NT2/D1 (cell line): ENCODE data around the gene ERC2.

ENCODE experiments used
- DNase-seq: peaks from one replicate; pipeline ENCODE4 v3.0.0-alpha.2; 2011; ENCODE audit warnings: low read depth, low spot score
- H3K27me3 ChIP-seq: 2 replicates; pipeline ENCODE4 v1.6.0; 2011; ENCODE audit warnings: mild to moderate bottlenecking; ENCODE audit not compliant: insufficient read length, insufficient read depth
- H3K36me3 ChIP-seq: 2 replicates; pipeline ENCODE4 v1.6.1; 2011; ENCODE audit warnings: mild to moderate bottlenecking, low read length, mixed read lengths; ENCODE audit not compliant: insufficient read depth, insufficient read length
- H3K4me1 ChIP-seq: 2 replicates; pipeline ENCODE4 v1.5.1; 2011; ENCODE audit not compliant: insufficient read depth, insufficient read length
- H3K4me3 ChIP-seq: 2 replicates; pipeline ENCODE4 v1.5.1; 2011; ENCODE audit warnings: low read depth; ENCODE audit not compliant: insufficient read length
- H3K9ac ChIP-seq: 2 replicates; pipeline ENCODE4 v1.6.0; 2011; ENCODE audit warnings: low read depth; ENCODE audit not compliant: insufficient read length
- H3K9me3 ChIP-seq: 2 replicates; pipeline ENCODE4 v1.5.1; 2011; ENCODE audit warnings: mild to moderate bottlenecking, low read length; ENCODE audit not compliant: insufficient read depth
- SUZ12 ChIP-seq: IDR thresholded peaks from 2 replicates; pipeline ENCODE4 v1.6.1; 2011; ENCODE audit not compliant: insufficient read length, insufficient read depth; ENCODE audit errors: extremely low read depth
- YY1 ChIP-seq: IDR thresholded peaks from 2 replicates; pipeline ENCODE4 v1.6.1; 2011; ENCODE audit not compliant: insufficient read length, insufficient read depth
- ZNF274 ChIP-seq: IDR thresholded peaks from 2 replicates; pipeline ENCODE4 v1.6.1; 2011; ENCODE audit warnings: mild to moderate bottlenecking, low read depth, low read length

The ERC2 gene

DNA sequence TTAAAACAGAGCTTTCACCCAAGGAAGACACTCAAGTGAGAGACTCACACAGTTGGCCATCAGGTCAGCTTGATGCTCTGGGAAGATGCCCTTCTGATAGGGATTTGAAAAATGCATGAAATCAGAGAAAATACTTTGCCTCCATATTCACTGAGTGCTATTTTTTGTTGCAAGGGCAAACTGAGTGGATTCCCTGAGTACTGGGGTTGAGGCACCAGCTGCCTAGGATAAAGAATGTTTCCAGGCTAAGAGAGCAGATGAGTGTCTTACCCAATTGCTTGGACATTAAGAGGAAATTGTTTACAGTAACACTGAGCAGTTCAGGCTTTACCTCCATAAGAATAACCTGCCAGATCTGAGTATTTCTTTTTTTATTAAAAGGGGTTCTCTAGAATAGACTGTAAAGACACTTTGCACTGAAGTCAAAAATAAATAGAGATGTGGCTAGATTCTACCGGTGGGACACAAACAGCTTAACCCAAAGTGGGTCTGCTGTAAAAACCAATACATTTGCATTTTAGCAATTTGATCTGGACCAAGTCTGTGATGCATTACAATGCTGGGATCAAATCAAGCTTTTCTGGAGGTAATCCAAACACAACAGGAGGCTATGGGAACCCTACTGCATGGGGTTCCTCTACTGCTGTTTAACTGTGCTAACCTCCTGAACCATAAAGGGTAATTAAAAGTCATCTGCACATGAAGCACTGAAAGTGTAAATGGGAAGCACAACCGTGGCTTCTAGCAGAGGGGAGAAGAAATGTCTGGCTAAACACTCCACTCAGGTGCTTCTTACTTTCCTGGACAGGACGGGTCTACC lies 742.4 kb downstream of the ERC2 start:
- H3K27me3 ChIP-seq: no peaks in the 10 kb centered on the region
- no peak overlapping the region for H3K4me3 ChIP-seq
- no peaks in the 10 kb centered on the region for H3K4me1 ChIP-seq
- no peaks in the 10 kb centered on the region for H3K36me3 ChIP-seq
- no peak overlapping the region for H3K9ac ChIP-seq
- DNase-seq: no peak
- no peaks in the 10 kb centered on the region for H3K9me3 ChIP-seq
- TF ChIP-seq ZNF274 (no peak), YY1 (no peak), SUZ12 (no peak)

GRCh38 chr3:55724821-55725220 lies 743.4 kb downstream of the ERC2 start:
- H3K4me3 ChIP-seq: no peak overlapping the region
- TF ChIP-seq YY1 (no peak), SUZ12 (no peak)
- DNase-seq: no peak
- H3K9ac ChIP-seq: no peak overlapping the region
- no peaks in the 10 kb centered on the region for H3K9me3 ChIP-seq
- H3K36me3 ChIP-seq: no peaks in the 10 kb centered on the region
- no peaks in the 10 kb centered on the region for H3K4me1 ChIP-seq
- no peaks in the 10 kb centered on the region for H3K27me3 ChIP-seq

- no peaks in the 10 kb centered on the region for H3K36me3 ChIP-seq
- DNase-seq: no peak
- TF ChIP-seq YY1 (no peak), ZNF274 (no peak), SUZ12 (no peak)
- no peaks in the 10 kb centered on the region for H3K9me3 ChIP-seq
- no peak overlapping the region for H3K9ac ChIP-seq
- H3K27me3 ChIP-seq: no peaks in the 10 kb centered on the region
- H3K4me3 ChIP-seq: no peak overlapping the region
- H3K4me1 ChIP-seq: no peaks in the 10 kb centered on the region
Measured at GRCh38 chr3:55724407-55724784, 743.9 kb downstream of the ERC2 start.

DNA sequence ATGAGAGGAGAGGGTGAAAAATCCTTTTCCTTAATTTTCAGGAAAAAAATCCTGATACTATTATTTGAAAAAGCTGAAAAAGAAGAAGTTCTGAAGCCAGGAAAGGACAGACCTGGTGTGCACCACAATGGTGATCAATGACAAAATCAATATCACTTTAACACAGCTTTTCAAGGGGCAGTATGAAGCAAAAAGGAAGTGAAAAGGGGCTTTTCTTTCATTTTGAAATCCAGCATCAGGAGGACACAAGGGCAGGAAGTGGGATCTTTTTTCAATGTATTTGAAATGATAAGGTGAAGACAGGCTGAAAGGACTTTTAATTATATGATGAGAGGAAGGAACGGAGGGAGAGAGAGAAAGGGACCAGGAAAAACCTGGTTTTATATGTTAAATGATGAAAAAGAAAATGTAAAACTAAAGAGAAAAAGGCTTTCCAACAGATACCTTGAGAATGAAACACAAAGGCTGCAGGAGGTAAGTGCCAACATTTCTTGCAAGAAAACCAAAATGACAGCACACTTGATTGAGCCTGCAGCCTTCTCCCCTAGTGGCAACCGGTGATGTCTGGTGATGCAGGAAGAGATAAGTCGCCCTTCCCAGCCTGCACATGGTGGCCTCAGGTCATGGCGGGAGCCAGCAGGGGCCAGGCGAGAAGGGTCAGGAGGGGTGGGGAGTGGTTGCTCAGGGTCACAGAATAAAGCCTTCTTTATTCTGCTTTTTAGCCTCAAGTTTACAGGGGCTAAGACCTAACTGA lies 744.4 kb downstream of the ERC2 start:
- Histone ChIP-seq H3K9me3 (no peaks in the 10 kb centered on the region), H3K9ac (no peak overlapping the region), H3K27me3 (no peaks in the 10 kb centered on the region), H3K36me3 (no peaks in the 10 kb centered on the region), H3K4me1 (no peaks in the 10 kb centered on the region), H3K4me3 (no peak overlapping the region)
- TF ChIP-seq ZNF274: no peak
- no peak for TF ChIP-seq YY1
- TF ChIP-seq SUZ12: no peak
- DNase-seq: no peak

DNA sequence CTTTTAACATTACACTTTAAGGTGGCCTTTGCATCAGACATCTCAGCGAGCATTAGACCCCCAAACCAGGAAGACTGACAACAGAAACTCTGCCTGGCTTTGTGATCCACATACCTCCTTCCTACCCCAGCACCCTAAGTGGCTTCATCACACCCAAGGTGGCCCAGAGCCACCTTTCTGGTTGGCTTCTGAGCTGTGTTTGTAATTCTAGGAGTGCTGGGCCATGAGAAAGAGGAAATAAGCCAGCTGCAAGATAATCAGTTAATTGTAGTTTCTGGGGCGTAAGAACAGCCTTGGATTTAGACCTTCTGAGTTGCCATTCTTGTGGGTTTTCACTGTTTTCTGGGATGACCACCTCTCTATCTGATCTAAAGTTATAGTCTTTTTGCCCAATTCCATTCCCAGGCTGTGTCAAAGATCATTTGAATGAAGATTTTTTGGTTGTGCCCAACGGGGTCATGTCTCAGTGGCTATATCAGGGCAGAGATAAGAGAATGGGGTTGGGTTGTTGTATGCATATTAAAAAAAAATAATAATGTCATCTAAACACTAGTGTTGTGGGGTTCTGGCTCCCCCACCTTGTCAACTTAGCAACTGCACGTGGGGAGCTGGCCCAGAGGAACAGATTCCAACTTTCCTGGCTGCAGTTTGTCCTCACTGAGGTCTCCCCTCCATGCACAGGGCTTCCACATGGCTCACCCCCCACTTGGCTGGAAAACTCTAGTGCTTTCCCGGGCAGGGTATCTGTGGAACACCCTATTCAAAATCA lies 746.4 kb downstream of the ERC2 start:
- no peak for DNase-seq
- H3K4me1 ChIP-seq: no peaks in the 10 kb centered on the region
- TF ChIP-seq ZNF274 (no peak), YY1 (no peak), SUZ12 (no peak)

DNA sequence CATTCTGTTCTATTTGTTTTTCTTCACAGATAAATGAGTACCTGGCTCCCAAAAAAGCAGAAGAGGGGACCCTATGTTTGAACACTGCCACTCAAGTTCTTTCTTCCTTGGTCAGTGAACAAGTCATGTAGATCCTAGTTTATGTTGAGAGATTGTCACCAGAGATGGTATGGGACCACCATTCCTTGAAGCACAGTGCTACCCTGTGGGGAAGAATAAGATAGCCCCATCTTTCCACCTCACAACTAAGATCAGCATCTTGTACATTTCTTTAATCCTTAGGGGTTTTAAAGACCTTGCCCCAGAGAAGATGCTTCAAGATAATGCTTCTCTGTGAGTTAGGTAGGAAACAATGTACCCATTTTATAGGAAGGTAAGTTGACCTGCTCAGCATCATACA lies 747.7 kb downstream of the ERC2 start:
- H3K9me3 ChIP-seq: no peaks in the 10 kb centered on the region
- H3K4me3 ChIP-seq: no peak overlapping the region
- H3K27me3 ChIP-seq: no peaks in the 10 kb centered on the region
- no peak for TF ChIP-seq YY1
- TF ChIP-seq ZNF274: no peak
- no peak for TF ChIP-seq SUZ12
- H3K4me1 ChIP-seq: no peaks in the 10 kb centered on the region
- no peak for DNase-seq
- no peak overlapping the region for H3K9ac ChIP-seq
- H3K36me3 ChIP-seq: no peaks in the 10 kb centered on the region

More for the DNA sequence above, 746.4 kb downstream of the ERC2 start:
- Histone ChIP-seq H3K9me3 (no peaks in the 10 kb centered on the region), H3K27me3 (no peaks in the 10 kb centered on the region), H3K9ac (no peak overlapping the region), H3K4me3 (no peak overlapping the region), H3K36me3 (no peaks in the 10 kb centered on the region)

- DNase-seq: no peak
- Histone ChIP-seq H3K4me1 (no peaks in the 10 kb centered on the region), H3K4me3 (no peak overlapping the region), H3K9me3 (no peaks in the 10 kb centered on the region), H3K9ac (no peak overlapping the region), H3K36me3 (no peaks in the 10 kb centered on the region), H3K27me3 (no peaks in the 10 kb centered on the region)
- TF ChIP-seq SUZ12 (no peak), ZNF274 (no peak), YY1 (no peak)
Measured at GRCh38 chr3:55719508-55719907, 748.8 kb downstream of the ERC2 start.
